Neuronal stem cell (in vitro differentiated cells): ENCODE data around the gene POLDIP2.

Experiments
- DNase-seq: peaks from one replicate; pipeline ENCODE4 v3.0.0-alpha.2; 2013; ENCODE audit warnings: low spot score
- H2AFZ ChIP-seq: one replicate; pipeline ENCODE4 v1.6.1; 2013; ENCODE audit warnings: mild to moderate bottlenecking, low read length, inconsistent platforms
- H2AK5ac ChIP-seq: 2 replicates; pipeline ENCODE4 v1.6.1; 2013; ENCODE audit warnings: low read depth, mild to moderate bottlenecking, inconsistent platforms, low read length, moderate library complexity, mixed read lengths
- H2BK120ac ChIP-seq: 2 replicates; pipeline ENCODE4 v1.6.1; 2013; ENCODE audit warnings: low read depth, mild to moderate bottlenecking, inconsistent platforms, low read length, moderate library complexity, mixed read lengths
- H2BK12ac ChIP-seq: one replicate; pipeline ENCODE4 v1.6.1; 2013; ENCODE audit warnings: low read length, inconsistent platforms
- H2BK15ac ChIP-seq: 2 replicates; pipeline ENCODE4 v1.6.1; 2013; ENCODE audit warnings: mild to moderate bottlenecking, low read length, inconsistent platforms, mixed read lengths
- H2BK5ac ChIP-seq: one replicate; pipeline ENCODE4 v1.6.1; 2013; ENCODE audit warnings: inconsistent platforms, mild to moderate bottlenecking, low read length, moderate library complexity
- H3K14ac ChIP-seq: one replicate; pipeline ENCODE4 v1.6.1; 2013; ENCODE audit warnings: low read length, inconsistent platforms
- H3K18ac ChIP-seq: 2 replicates; pipeline ENCODE4 v1.6.1; 2013; ENCODE audit warnings: low read length, inconsistent platforms
- H3K23ac ChIP-seq: 2 replicates; pipeline ENCODE4 v1.6.1; 2013; ENCODE audit warnings: low read depth, mild to moderate bottlenecking, mixed read lengths, low read length, inconsistent platforms; ENCODE audit not compliant: poor library complexity
- H3K27ac ChIP-seq: replicated peaks from 3 replicates; pipeline ENCODE4 v1.5.1; 2013; ENCODE audit warnings: low read length, inconsistent platforms
- H3K27me3 ChIP-seq, 3 experiments: 2 replicates each; pipeline ENCODE4 v1.6.1; 2013; ENCODE audit warnings: low read length in 3 of 3, mild to moderate bottlenecking in 2 of 3, inconsistent platforms in 1 of 3, low read depth in 1 of 3, mixed read lengths in 1 of 3, moderate library complexity in 1 of 3; ENCODE audit not compliant: control insufficient read depth in 3 of 3, insufficient read depth in 3 of 3
- H3K36me3 ChIP-seq, 2 donors: replicated peaks in 1 of 2; 2 replicates each; pipeline ENCODE4 v1.6.1; 2013; ENCODE audit warnings: low read length in 2 of 2; ENCODE audit not compliant: control insufficient read depth in 2 of 2, insufficient read depth in 2 of 2
- H3K4ac ChIP-seq: 2 replicates; pipeline ENCODE4 v1.6.1; 2013; ENCODE audit warnings: inconsistent platforms, mild to moderate bottlenecking, low read length, moderate library complexity
- H3K4me1 ChIP-seq, 2 donors: 1 replicate in 1 of 2; 2 replicates in 1 of 2; pipeline ENCODE4 v1.6.1; 2013; ENCODE audit warnings: low read length in 2 of 2, low read depth in 1 of 2; ENCODE audit not compliant: control insufficient read depth in 2 of 2, insufficient read depth in 1 of 2
- H3K4me2 ChIP-seq: one replicate; pipeline ENCODE4 v1.6.1; 2013; ENCODE audit warnings: mild to moderate bottlenecking, low read length, inconsistent platforms; ENCODE audit not compliant: insufficient read depth, poor library complexity, severe bottlenecking
- H3K4me3 ChIP-seq, 2 donors: 2 replicates each; pipeline ENCODE4 v1.5.1; 2013; ENCODE audit warnings: low read length in 2 of 2, mild to moderate bottlenecking in 2 of 2, inconsistent platforms in 1 of 2, moderate library complexity in 1 of 2
- H3K79me1 ChIP-seq: one replicate; pipeline ENCODE4 v1.6.1; 2013; ENCODE audit warnings: low read depth, mild to moderate bottlenecking, inconsistent platforms, low read length, moderate library complexity
- H3K9ac ChIP-seq: one replicate; pipeline ENCODE4 v1.6.1; 2013; ENCODE audit warnings: mild to moderate bottlenecking, low read depth, low read length, inconsistent platforms; ENCODE audit not compliant: poor library complexity
- H3K9me3 ChIP-seq, 2 donors: replicated peaks in 1 of 2; 2 replicates each; pipeline versions ENCODE3 to v1.6.1; 2013; ENCODE audit warnings: low read length in 2 of 2, mild to moderate bottlenecking in 2 of 2, inconsistent platforms in 1 of 2, low read depth in 1 of 2, mixed read lengths in 1 of 2, moderate library complexity in 1 of 2; ENCODE audit not compliant: control insufficient read depth in 2 of 2, insufficient read depth in 1 of 2
- H4K8ac ChIP-seq: one replicate; pipeline ENCODE4 v1.6.1; 2013; ENCODE audit warnings: low read depth, mild to moderate bottlenecking, inconsistent platforms, low read length, moderate library complexity
- H4K91ac ChIP-seq: one replicate; pipeline ENCODE4 v1.6.1; 2013; ENCODE audit warnings: low read length, low read depth, mild to moderate bottlenecking, inconsistent platforms; ENCODE audit not compliant: poor library complexity
- WGBS, 2 donors: extraction: QIAGEN DNeasy Blood & Tissue Kit; methylation state at CpG; one replicate each; pipeline ENCODE4 v1.1.7; 2013; ENCODE audit warnings: missing lambda C conversion rate in 2 of 2, mixed read lengths in 1 of 2; ENCODE audit not compliant: insufficient read length in 2 of 2, insufficient replicate concordance in 1 of 2; ENCODE audit errors: extremely low coverage in 2 of 2; 5-methylcytosine and 5-hydroxymethylcytosine counted together

The POLDIP2 gene

DNA sequence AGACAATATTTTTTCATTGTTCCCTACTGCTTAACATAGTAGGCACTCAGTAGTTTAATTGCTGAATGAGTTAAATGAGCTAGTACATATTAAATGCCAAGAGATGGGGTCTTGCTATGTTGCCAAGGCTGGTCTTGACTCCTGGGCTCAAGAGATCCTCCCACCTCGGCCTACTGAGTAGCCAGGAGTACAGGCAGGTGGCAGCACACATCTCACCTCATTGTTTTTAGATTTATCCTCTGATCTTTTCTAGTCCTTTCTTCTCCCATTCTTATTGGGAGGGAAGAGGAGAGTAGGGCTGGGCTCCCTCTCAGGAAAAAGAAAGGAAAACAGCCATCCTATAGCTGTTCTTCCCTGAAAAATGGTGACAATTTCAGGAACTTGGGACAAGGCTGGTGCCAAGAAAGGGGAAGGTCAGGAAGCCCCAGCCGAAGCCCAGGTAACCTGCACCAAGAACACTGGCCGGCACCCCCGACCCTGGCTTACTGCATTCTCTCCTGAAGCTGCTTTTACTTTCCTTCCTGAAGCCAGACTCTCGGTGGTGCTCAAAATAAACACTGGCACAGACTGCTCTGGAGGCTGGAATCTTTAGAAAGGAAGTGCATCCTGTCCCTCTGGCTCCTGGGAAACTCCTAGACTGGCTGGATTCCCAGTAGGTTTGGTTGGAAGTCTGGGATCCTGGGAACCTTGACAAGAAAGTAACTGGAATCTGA lies 19.1 kb downstream of the POLDIP2 start:
- no peak overlapping the region for H4K8ac ChIP-seq
- WGBS, 2 donors = no CpG with 5 or more reads among the region's 5 CpGs
- no peak overlapping the region for H2BK15ac ChIP-seq
- H2BK120ac ChIP-seq = no peak overlapping the region
- H3K79me1 ChIP-seq = peaks cover 7% of the 10 kb centered on the region
- peaks cover 8 to 10% of the 10 kb centered on the region in 2 donors for H3K4me1 ChIP-seq
- no peak overlapping the region for H2BK12ac ChIP-seq
- no peaks in the 10 kb centered on the region for H3K27me3 ChIP-seq
- H3K23ac ChIP-seq = no peak overlapping the region
- no peak overlapping the region for H3K27ac ChIP-seq
- no peaks in the 10 kb centered on the region for H3K9me3 ChIP-seq
- H3K14ac ChIP-seq = no peak overlapping the region
- no peak for DNase-seq
- no peak overlapping the region for H3K4ac ChIP-seq
- H3K18ac ChIP-seq = no peak overlapping the region
- no peak overlapping the region for H3K9ac ChIP-seq
- no peak overlapping the region for H3K4me2 ChIP-seq
- H4K91ac ChIP-seq = no peak overlapping the region
- no peak overlapping the region for H2AFZ ChIP-seq
- H3K4me3 ChIP-seq = no peak overlapping the region
- peaks cover 23 to 46% of the 10 kb centered on the region in 2 donors for H3K36me3 ChIP-seq
- no peak overlapping the region for H2AK5ac ChIP-seq
- no peak overlapping the region for H2BK5ac ChIP-seq

DNA sequence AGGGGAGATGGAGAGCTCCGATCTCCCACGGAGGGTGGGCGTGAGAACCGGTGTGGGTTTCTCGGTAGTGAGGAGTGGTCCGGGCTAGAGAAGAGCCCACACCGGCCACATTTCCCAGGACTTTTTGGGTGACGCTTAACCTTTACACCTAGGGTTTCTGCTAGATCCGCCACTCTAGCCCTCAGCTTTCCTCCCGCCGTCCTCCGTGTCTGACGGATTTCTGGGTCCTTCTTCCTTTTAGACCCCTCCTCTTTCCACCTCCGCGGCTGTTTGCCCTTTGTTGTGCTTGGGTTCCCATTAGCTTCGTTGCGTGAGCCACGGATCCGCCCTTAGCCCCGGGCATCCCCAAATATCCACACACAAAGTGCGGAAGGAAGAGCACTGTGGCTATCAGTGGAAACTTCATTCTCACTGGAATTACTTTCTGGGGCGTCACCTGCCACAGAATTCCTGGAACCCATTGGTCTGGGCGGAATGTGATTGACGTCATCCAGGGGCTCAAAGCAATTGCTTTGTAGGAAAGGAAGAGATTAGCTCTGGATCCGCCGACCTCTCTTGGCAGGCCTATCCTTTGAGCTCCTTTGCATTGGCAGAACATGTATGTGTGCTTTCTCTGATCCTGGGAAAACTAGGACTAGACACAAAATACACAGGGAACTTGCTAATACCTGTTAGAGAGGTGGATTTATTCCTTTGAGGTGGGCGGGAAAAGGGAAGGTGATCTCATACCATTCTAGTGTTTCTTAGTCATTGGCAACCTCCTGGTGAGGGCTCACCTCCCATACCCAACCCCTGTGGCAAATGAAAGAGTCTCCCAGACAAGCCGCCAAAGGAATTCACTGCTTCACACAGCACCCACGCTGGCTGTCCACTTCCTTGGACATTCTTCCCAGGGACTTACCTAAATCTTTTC lies 21.1 kb downstream of the POLDIP2 start:
- Histone ChIP-seq H3K79me1 (peaks cover 7% of the 10 kb centered on the region), H3K27ac (peak overlapping the region; percentile 54), H2BK5ac (peak overlapping the region; percentile 79), H3K4me3 (peak overlapping the region; percentile 75 to 94), H3K9ac (peak overlapping the region; percentile 89), H3K14ac (no peak overlapping the region), H2BK120ac (no peak overlapping the region), H3K27me3 (no peaks in the 10 kb centered on the region), H3K4me2 (peak overlapping the region; percentile 84), H2BK12ac (no peak overlapping the region), H3K23ac (peak overlapping the region; percentile 46), H3K36me3 (peaks cover 9 to 34% of the 10 kb centered on the region in 2 donors), H2AFZ (peak overlapping the region; percentile 92), H4K8ac (no peak overlapping the region), H3K9me3 (no peaks in the 10 kb centered on the region), H3K4ac (no peak overlapping the region), H2AK5ac (no peak overlapping the region), H2BK15ac (no peak overlapping the region), H4K91ac (no peak overlapping the region), H3K18ac (peak overlapping the region; percentile 90), H3K4me1 (peaks cover 8 to 10% of the 10 kb centered on the region in 2 donors)
- no CpG with 5 or more reads among the region's 29 CpGs for WGBS, 2 donors
- peak; percentile 85 for DNase-seq

DNA sequence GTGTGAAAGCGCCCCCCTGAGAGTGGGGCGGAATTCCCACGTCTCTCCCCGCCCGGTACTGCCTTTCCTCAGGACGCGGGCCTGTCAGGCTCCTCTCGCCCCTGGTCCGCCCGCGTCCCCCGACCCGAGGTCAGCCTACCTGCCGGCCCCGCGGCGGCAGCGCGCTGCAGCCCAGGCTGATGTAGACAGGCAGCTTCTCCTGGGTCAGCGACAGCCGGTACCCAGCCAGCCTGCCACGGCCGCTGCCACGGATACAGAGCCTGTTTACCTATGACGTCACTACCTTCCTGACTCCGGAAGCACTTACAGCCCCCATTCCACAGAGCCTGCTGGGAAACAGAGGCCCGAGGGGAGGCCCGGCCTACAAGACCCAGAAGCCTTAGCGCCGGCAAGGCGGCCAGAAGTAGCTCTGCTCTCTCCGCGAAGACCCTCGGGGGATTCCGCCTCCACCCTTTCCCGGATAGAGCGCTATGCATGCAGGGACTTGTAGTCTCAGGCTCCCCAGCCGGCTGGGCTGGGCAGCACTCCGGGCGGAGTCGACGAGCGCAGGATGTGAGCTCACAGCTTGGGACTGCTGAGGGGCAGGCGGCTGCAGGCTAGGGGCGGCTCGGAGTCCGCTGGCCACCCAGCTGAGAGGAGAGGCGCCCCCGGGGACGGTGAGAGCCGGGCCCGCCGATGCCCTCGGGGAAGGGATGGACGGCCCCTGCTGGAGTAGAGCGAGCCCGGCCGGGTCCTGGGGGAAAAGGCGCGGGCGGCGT lies 21.9 kb downstream of the POLDIP2 start, which contains the start of the genes IFT20 and TNFAIP1:
TSS of gene IFT20 (minus strand) at position 272 of the 758 bp plus-strand sequence. CDS start 3,487 bp downstream, outside the sequence.
TSS of gene TNFAIP1 (plus strand) at position 561 of the 758 bp plus-strand sequence. CDS start 3,761 bp downstream, outside the sequence.
- DNase-seq = peak; percentile 99
- Histone ChIP-seq H4K91ac (no peak within 1 kb of the TSS), H3K4ac (no peak within 1 kb of the TSS), H3K23ac (peak within 1 kb of the TSS; percentile 46), H3K14ac (no peak within 1 kb of the TSS), H2BK15ac (no peak within 1 kb of the TSS), H3K4me2 (peak within 1 kb of the TSS; percentile 84), H3K36me3 (peaks cover 11 to 32% of the 10 kb centered on the region in 2 donors), H2BK5ac (peak within 1 kb of the TSS; percentile 79), H3K4me1 (peaks cover 8 to 10% of the 10 kb centered on the region in 2 donors), H3K4me3 (peak within 1 kb of the TSS; percentile 75 to 94), H2BK12ac (no peak within 1 kb of the TSS), H2BK120ac (no peak within 1 kb of the TSS), H3K27ac (peak within 1 kb of the TSS; percentile 54), H3K79me1 (peaks cover 7% of the 10 kb centered on the region), H3K27me3 (no peaks in the 10 kb centered on the region), H3K9me3 (no peaks in the 10 kb centered on the region), H3K9ac (peak within 1 kb of the TSS; percentile 89), H3K18ac (peak within 1 kb of the TSS; percentile 90), H2AFZ (peak within 1 kb of the TSS; percentile 92), H4K8ac (no peak within 1 kb of the TSS), H2AK5ac (no peak within 1 kb of the TSS)
- no CpG with 5 or more reads among the region's 62 CpGs for WGBS, 2 donors
